Sigmoid colon (tissue), 7 donors: Measurements from ENCODE around the gene AXIN1. TPM values are rescaled to one million over a fixed set of nuclear protein-coding genes. Genes with fewer than 3 reads are reported as not detected.

Experiments
- DNase-seq: peaks from one replicate; pipeline ENCODE4 v3.0.0-alpha.2; 2019
- H3K27ac ChIP-seq, 4 donors: fragments of 200-600 bp; sonication (generic); one replicate each; pipeline ENCODE4 v1.5.1; 2016 to 2019; ENCODE audit warnings: mild to moderate bottlenecking in 1 of 4
- H3K27me3 ChIP-seq, 3 donors: fragments of 200-600 bp; sonication (generic); one replicate each; pipeline ENCODE4 v1.5.1; 2019; ENCODE audit warnings: mild to moderate bottlenecking in 1 of 3
- H3K36me3 ChIP-seq, 4 donors: fragments of 200-600 bp; sonication (generic); one replicate each; pipeline ENCODE4 v1.5.1; 2016 to 2019
- H3K4me1 ChIP-seq, 4 donors: fragments of 200-600 bp; sonication (generic); one replicate each; pipeline ENCODE4 v1.5.1; 2017 to 2019
- H3K4me3 ChIP-seq, 4 donors: fragments of 200-600 bp; sonication (generic); one replicate each; pipeline ENCODE4 v1.5.1; 2017 to 2019; ENCODE audit warnings: mild to moderate bottlenecking in 2 of 4, moderate library complexity in 1 of 4
- H3K9me3 ChIP-seq, 4 donors: fragments of 200-600 bp in 3 of 4; sonication (generic) in 3 of 4; one replicate each; pipeline versions ENCODE4 v1.5.1 to v1.6.1; 2013 to 2019
- CTCF ChIP-seq, 4 experiments: fragments of 450-650 bp in 3 of 4; fragments of 200-600 bp in 1 of 4; IDR thresholded peaks; one replicate each; pipeline ENCODE4 v1.5.1; 2016 to 2019; ENCODE audit warnings: antibody characterized with exemption in 4 of 4, mild to moderate bottlenecking in 3 of 4, moderate library complexity in 2 of 4
- EP300 ChIP-seq, 4 donors: sonication (generic); formaldehyde crosslinking; IDR thresholded peaks; one replicate each; pipeline ENCODE4 v1.6.1; 2017; ENCODE audit warnings: antibody characterized with exemption in 4 of 4
- POLR2A ChIP-seq, 2 donors: fragments of 450-650 bp; IDR thresholded peaks; one replicate each; pipeline ENCODE4 v1.6.1; 2016; ENCODE audit warnings: antibody characterized with exemption in 2 of 2, mild to moderate bottlenecking in 2 of 2, moderate library complexity in 2 of 2
- POLR2AphosphoS5 ChIP-seq, 4 donors: sonication (generic); formaldehyde crosslinking; IDR thresholded peaks; one replicate each; pipeline ENCODE4 v1.6.1; 2017; ENCODE audit warnings: antibody characterized with exemption in 4 of 4
- WGBS, 2 donors: extraction: QIAGEN DNeasy Blood & Tissue Kit; methylation state at CpG; one replicate each; pipeline ENCODE4 v1.1.7; 2013; 5-methylcytosine and 5-hydroxymethylcytosine counted together
- intact Hi-C: fragments of 100-400 bp; cut with DNase I; formaldehyde crosslinking; loops from one replicate; pipeline ENCODE4 v1.15.1; 2023
- polyA plus RNA-seq, 3 donors: library from polyadenylated mRNA; stranded (reverse); fragments of 200-250 nt; gene quantifications; one replicate each; pipeline ENCODE4 v1.2.3, GENCODE V29; 2013
- total RNA-seq, 4 donors: library from RNA; depleted of rRNA; stranded (reverse); fragments of >200 nt; gene quantifications; one replicate each; pipeline ENCODE4 v1.1.0, GENCODE V29; 2016
- donor health status: healthy with polysubstance abuse.
- donor health status: Bipolar disorder and iron deficiency.
- donor health status: healthy.

Gene AXIN1
- total and polyA plus RNA-seq, 7 donors, result 17.9 to 33.4 (median 28.2) TPM

- H3K4me1 ChIP-seq, result no peaks in the 10 kb centered on the region
- intact Hi-C loops, result no loop called here
- no peak for TF ChIP-seq POLR2AphosphoS5 (IDR thresholded peaks at IDR 0.05)
- no peak for TF ChIP-seq CTCF (IDR thresholded peaks at IDR 0.05)
- no peak for TF ChIP-seq POLR2A (IDR thresholded peaks at IDR 0.05)
- no peak for TF ChIP-seq EP300 (IDR thresholded peaks at IDR 0.05)
- H3K9me3 ChIP-seq, result no peaks in the 10 kb centered on the region
- H3K4me3 ChIP-seq, result no peak overlapping the region
- DNase-seq, result no peak
- no peak overlapping the region for H3K27ac ChIP-seq
- H3K36me3 ChIP-seq, result peaks cover 0 to 51% (median 27%) of the 10 kb centered on the region in 4 donors
- H3K27me3 ChIP-seq, result peaks cover 0 to 9% (median 9%) of the 10 kb centered on the region in 3 donors
- WGBS, 2 donors, result 90 to 94% methylated on average over 22 of the region's 22 CpGs
Measured at GRCh38 chr16:286491-287297, 65.8 kb downstream of the AXIN1 start.

DNA sequence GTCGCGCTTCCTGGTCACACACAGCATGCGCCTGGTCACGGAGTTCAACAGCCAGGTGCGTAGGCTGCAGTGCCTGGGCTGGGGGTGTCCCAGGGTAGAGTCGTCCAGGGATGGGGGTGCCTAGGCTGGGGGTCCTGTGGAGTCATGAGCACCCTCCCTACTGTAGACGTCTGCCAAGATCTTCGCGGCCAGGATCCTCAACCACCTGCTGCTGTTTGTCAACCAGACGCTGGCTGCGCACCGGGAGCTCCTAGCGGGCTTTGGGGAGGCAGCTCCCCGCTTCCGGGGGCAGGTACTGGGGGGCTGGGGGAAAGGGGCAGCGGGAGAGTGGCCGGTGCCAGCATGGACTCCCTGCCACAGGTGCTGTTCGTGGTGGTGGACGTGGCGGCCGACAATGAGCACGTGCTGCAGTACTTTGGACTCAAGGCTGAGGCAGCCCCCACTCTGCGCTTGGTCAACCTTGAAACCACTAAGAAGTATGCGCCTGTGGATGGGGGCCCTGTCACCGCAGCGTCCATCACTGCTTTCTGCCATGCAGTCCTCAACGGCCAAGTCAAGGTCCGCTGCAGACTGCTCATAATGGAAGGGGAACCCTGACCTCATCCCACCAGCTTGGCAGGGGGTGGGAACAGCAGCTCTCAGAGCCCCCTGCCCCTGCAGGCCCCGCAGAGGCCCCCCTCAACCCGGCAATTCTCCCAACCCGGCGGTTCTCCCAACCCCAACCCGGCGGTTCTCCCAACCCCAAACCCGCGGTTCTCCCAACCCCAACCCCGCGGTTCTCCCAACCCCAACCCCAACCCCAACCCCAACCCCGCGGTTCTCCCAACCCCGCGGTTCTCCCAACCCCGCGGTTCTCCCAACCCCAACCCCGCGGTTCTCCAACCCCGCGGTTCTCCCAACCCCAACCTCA, 67.1 kb downstream of the AXIN1 start:
- peaks cover 0 to 11% (median 9%) of the 10 kb centered on the region in 4 donors for H3K4me1 ChIP-seq
- TF ChIP-seq CTCF (IDR thresholded peaks at IDR 0.05), result no peak
- no peak for TF ChIP-seq POLR2AphosphoS5 (IDR thresholded peaks at IDR 0.05)
- TF ChIP-seq EP300 (IDR thresholded peaks at IDR 0.05), result no peak
- TF ChIP-seq POLR2A (IDR thresholded peaks at IDR 0.05), result no peak
- H3K36me3 ChIP-seq, result peaks cover 0 to 38% (median 17%) of the 10 kb centered on the region in 4 donors
- no peak overlapping the region for H3K4me3 ChIP-seq
- 92 to 93% methylated on average over 48 of the region's 48 CpGs for WGBS, 2 donors
- H3K9me3 ChIP-seq, result no peaks in the 10 kb centered on the region
- H3K27ac ChIP-seq, result no peak overlapping the region
- H3K27me3 ChIP-seq, result peaks cover 8 to 21% (median 20%) of the 10 kb centered on the region in 3 donors
- intact Hi-C loops, result no loop called here
- no peak for DNase-seq

GRCh38 chr16:284204-285120, 68.1 kb downstream of the AXIN1 start:
- intact Hi-C loops, result no loop called here
- DNase-seq, result no peak
- peaks cover 0 to 28% (median 13%) of the 10 kb centered on the region in 4 donors for H3K36me3 ChIP-seq
- H3K4me1 ChIP-seq, result peaks cover 0 to 15% (median 14%) of the 10 kb centered on the region in 4 donors
- WGBS, 2 donors, result 90 to 92% methylated on average over 52 of the region's 52 CpGs
- no peak overlapping the region for H3K4me3 ChIP-seq
- TF ChIP-seq CTCF (IDR thresholded peaks at IDR 0.05) (no peak), POLR2AphosphoS5 (IDR thresholded peaks at IDR 0.05) (no peak), POLR2A (IDR thresholded peaks at IDR 0.05) (no peak), EP300 (IDR thresholded peaks at IDR 0.05) (no peak)
- peaks cover 8 to 28% (median 27%) of the 10 kb centered on the region in 3 donors for H3K27me3 ChIP-seq
- H3K9me3 ChIP-seq, result no peaks in the 10 kb centered on the region
- no peak overlapping the region for H3K27ac ChIP-seq
